ENCODE measurements around the gene ANGPT4.
"Not testable (repeated sequence)": the region's sequence is repeated elsewhere in the genome, so short reads cannot be mapped to it uniquely, and the experiment has no call there.

ANGPT4 gene

DNA sequence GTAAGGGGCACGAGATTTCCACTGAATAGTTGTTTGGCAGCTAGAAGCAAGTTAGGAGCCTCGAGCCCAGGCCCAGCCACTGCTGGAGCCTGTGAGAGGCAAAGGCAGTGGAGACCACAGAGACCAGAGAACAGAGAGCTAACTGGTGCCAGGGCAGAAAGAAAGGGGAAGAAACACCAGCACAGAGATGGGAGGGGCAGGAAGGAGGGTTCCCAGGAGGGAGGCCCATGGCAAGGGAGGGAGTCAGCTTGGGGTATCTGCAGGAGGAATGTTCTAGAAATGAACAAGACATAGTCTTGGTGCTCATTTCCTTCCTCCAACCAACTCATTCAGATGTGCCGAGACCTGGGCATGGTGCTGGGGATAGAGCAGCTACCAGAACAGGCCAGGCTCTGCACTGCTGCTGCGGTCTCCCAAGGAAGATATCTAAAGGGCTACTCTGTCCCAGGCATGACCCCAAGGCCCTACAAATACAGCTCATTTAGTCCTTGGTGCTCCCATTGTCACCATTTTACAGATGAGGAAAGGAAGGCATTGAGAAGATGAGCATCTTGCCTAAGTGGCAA, 10.7 kb downstream of the ANGPT4 start:
- DNase-seq, result peak; percentile 81

DNA sequence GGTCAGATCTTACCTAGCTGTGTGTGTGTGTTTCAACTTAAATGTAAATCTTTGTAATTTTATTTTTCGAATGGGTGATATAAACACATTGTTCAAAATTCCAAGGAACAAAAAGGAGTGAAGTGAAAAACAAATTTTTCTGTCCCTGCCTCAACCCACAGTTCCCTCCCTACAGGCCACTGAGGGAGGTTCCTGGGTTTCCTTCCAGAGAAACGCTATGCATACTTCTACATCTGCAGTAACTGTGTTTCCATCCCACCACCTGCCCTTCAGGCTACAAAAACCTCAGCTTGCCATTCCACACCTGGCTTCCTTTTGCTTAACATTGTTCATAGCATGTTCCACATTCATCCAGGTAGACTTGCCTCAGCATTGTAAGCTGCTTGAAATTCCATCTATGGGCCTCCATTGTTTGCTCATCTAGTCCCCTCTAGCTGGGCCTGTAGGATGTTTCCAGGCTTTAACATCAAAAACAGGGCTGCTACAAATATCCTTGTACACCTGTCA, 12.0 kb downstream of the ANGPT4 start:
- no peak for DNase-seq

DNA sequence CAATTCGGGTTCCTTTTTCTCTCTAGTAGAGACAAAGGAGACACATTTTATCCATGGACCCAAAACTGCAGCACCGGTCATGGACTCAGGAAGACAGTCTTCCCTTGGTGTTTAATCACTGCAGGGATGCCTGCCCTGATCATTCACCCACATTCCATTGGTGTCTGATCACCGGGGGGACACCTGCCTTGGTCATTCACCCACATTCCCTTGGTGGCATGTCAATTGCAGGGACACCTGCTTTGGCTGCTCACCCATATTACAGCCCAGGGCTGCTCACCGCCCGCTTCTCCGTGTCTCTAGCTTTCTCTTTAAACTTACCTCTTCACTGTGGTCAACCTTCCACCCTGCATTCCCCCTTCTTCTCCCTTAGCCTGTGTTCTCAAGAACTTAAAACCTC, 18.7 kb downstream of the ANGPT4 start:
- DNase-seq, result not testable (repeated sequence)

DNA sequence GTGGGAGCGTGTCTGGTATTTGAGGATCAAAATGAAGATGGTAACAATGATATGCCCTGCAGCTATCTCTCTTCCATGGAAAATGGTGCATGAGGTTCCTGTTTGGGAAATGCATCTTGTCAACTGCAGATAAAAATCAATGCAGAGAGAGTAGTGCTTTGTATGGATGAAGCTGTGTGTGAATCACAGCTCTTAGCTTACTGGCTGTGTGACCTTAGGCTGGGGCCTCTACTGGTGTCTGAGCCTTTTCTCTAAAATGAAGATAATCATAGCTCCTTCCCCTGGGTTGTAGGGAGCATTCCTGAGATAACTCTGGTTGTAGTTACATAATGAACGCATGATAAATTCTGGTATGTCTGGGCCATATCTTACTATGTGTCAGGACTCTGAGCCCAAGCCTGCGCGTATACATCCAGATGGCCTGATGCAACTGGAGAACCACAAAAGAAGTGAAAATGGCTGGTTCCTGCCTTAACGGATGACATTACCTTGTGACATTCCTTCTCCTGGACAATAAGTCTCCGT, 19.6 kb downstream of the ANGPT4 start:
- DNase-seq, result no peak

DNA sequence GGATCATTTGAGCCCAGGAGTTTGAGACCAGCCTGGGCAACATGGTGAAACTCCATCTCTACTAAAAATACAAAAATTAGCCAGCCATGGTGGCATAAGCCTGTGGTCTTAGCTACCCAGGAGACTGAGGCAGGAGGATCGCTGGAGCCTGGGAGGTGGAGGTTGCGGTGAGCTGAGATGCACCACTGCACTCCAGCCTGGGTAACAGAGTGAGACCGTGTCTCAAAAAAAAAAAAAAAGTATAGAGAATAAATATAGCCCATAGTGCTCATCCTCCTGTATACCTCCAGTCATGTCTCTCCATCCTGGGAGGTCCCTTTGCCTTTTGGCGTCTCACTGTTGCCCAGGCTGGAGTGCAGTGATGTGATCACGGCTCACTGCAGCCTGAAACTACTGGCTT, 23.8 kb downstream of the ANGPT4 start:
- not testable (repeated sequence) for DNase-seq

DNA sequence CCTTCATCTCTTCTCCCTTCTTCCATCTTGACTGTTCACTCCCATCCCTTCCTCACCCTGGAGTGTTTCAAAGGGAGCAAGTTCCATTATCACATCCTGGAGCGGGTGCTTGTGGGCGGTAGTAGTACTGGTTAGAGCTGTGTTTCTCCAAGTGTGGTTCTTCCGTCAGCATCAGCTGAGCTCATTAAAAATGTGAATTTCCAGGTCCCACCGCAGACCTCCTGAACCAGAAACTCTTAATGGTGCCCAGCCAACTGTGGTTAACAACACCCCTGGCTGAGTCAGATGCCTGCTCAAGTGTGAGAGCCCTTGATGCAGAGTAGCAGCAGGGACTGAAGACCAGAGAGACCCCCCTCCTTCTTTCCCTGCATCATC, 24.4 kb downstream of the ANGPT4 start:
- no peak for DNase-seq

DNA sequence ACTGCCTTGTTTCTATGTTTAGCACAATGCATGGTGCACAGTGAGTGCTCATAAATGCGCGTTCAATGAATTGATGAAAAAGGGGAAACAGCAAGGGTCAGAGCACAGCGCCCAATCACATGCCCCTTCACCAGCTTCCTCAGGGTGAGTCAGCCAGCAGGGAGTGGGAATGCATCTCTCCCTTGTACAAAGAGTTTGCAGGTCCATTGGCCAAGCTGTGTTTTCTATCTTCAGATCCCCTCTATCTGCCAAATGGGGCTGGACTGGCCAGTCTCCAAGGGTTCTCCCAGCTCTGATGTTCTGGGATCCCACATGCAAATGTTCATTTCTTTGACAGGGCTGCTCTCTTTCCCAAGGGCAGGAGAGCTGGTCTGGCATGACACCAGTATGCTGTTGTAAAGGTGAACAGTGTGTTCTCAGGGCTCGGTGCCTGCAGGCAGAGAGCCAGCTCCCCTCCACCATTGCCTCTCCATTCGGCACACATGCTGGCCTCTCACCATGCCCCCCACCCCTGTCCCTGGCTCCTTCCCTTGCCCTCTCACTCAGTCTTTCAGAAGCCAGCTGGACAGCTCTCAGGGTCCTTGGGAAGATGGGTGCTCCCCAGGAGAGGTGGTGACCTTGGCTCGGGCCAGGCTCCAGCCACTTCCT, 25.0 kb downstream of the ANGPT4 start:
- DNase-seq, result peak; percentile 6

DNA sequence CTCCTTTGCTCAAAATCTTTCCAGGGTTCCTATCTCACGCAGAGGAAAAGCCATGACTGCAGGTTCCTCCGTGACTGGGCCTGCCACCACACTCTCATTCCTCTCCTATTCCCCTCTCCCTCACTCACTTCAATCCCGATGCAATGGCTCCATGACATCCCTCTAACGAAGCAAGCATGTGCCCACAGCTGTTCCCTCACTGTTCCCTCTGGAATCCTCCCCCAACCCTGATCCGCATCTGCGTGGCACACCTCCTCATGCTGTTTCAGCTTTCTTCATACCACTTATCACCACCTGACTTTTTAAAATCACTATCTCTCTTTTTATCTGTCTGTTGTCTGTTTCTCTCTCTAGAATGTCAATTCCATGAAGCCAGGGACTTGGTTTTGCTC, 25.5 kb downstream of the ANGPT4 start:
- no peak for DNase-seq

DNA sequence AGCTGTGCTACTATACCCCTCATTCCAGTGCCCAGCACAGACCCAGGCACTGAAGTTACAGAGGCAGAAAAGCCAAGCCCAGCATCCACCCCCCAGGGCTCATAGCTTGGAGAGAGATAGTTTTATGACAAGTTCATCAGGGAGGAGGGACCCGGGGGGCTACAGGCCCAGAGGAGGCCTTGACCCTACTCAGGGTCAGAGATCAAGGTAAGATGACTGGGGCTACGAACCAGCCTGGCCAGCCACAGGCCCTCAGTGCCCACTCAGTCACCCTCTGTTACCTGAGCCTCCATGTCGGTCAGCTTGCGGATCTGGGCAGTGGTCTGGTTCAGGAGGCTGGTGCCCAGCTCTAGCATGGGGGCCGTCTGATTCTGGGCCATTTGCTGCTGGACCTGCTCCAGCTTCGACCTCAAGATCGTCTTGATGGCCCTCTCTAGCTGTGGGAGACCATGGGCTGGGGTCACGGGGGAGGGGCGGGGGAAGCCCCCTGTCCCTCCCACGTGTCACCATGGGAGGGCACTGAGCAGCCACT, 26.1 kb downstream of the ANGPT4 start:
- DNase-seq, result no peak

DNA sequence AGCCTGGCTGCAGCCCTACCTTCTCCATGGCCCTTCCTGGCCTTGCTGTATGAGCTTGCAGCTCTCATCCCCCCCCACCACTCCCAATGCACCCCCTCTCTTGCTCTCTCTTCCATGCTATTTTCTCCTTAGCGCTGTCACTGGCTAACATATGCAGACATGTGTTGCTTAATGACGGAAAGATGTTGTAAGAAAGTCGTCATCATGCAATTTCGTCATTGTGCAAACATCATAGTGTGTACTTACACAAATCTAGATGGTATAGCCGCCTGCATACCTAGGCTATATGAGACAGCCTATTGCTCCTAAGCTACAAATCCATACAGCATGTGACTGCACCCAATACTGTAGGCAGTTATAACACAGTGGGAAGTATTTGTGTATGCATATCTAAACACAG, 27.0 kb downstream of the ANGPT4 start:
- DNase-seq, result no peak

DNA sequence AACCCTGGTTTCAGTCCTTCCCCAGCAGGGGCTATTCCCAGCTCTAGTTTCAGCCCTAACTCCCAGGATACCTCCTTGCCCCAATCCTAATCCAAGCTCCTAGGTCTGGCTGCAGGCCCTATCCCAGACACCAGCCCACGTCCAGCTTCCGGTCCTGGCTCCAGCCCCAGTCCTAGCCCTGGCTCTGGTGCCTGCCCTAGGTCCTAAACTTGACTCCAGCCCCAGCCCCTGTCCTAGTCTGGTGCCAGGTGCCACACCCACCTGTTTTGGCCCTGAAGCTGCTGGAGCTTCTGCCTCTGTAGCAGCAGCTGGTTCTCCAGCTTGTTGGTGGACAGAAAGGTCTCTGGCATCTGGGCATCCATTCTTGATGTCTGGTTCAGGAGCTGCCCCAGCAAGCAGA, 28.1 kb downstream of the ANGPT4 start:
- no peak for DNase-seq

DNA sequence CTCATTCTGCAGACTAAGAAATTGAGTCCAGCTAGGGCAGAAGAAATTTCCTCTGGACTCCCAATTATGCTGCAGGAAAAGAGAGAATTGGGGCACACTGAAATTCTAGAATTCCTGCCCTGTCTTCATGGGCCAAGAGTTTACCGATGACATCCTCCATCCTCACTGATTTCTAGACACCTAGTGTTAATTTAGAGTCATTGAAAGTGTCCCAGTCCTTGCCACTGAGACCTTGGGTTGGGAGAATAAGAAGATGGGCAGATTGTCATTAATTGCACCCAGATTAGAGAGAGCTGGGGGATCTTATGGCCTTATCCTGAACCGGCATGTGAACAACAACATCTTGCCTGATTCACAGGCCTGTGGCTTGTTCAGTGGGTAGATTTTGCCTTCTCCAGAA, 29.0 kb downstream of the ANGPT4 start:
- no peak for DNase-seq

DNA sequence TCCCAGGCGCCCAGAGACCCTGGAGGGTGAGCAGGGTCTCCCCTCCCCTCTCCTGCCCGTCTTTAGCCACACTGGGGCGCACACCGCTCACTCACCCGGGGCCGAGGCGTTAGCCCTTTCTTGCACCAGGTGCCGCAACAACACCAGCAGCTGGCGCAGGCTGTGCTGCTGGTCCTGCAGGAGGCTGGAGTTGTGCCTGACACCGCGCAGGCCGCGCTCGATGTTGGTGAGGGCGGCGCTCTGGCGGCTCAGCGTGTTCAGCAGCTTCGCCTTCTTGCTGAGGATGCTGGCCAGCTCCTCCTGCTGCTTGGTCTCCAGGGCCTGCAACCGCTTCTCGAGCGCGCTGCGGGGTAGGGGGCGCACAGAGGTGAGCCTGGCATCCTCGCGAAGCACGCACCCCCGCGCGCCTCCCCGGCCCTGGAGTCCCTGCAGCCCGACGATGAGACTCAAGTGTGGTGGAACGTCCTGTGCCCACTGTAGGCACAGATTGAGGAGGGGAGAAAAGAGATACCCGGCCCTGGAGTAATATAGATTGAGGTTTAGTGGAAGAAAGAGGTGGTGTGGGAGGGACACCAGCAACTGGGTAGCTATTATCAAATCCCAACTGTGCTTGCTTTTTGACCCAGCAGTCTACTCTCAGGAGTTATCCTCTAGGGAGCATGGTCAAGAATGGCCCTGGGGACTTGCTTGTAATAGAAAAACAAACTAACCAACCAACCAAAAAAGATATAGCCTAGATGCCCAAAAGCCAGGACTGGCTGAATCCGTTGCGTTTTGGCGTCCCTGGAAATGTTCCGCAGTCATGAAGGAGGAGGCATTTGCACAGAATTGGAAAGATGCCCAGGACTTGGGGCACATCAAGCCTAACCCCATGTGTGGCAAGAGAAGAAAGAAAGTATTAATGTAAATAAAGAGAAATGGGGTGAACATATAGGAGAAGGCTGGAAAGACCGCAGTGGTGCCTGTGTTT, 30.9 kb downstream of the ANGPT4 start:
- DNase-seq, result no peak

DNA sequence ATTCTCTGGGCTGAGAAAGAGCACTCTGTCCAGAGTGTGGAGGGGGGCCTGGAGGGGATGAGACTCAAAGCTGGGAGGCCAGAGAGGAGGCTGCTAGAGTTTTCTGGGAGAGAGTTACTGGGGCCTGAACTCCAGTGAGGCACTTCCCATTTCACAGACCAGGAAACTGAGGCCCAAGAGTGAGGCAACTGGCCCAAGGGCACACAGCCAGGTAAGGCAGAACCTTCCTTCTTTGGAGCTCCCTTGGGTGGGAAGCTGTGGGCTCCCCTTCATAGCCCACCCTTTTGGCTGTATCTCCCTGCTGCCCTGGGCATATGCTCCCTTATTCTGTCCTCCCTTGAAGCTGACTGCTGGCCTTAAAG, 34.4 kb downstream of the ANGPT4 start:
- no peak for DNase-seq

DNA sequence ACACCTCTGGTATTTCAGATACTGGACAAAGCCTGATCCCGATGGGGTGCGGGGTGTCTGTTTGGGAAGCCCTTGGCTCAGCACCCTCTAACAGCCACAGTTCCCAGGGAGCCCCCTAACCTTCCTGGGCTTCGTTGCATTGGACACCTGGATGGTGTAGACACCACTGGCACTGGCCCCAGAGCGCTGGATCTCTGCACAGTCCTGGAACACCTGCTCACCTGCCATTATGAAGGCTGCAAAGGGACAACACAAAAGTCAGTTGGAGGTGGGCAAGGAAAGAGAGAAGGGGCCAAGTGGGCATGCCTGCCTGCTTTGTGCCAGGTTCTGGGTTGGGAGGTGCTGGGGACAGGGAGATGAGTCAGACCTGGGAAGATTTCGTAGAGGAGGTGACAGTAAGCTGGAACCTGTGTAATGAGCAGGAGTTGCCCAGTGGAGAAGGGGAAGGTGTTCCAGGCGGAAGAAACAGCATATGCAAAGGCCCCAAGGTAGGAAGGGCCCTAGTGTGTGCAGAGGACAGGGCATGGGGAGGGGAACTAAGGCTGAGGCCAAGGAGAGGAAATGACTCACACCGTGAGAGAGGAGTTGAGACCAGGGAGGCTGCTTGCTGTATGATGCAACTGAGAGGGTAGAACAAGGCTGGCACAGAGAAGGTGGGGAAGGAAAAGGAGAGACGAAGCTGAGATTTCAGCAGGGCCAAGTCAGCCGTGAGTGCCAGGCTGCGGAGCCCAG, 34.9 kb downstream of the ANGPT4 start:
- DNase-seq, result peak; percentile 31

DNA sequence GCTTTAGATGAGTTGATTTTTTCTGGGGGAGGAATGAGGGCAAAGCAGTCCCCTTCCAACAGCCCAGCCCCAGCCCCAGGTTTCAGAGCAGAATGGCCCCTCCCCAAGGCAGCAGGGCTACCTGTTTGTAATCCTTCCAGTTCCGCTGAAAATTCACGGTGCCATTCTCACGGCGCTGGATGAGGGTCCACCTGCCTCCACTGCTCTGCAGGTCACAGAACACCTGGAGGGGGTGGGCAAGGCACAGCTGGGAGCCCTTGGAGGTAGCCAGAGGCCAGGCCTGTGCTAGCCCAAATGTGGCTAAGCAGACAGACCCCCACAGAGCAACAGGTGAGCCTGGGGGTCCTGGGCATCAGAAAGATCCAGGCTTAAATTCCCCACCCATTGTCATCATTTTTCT, 36.5 kb downstream of the ANGPT4 start:
- no peak for DNase-seq

DNA sequence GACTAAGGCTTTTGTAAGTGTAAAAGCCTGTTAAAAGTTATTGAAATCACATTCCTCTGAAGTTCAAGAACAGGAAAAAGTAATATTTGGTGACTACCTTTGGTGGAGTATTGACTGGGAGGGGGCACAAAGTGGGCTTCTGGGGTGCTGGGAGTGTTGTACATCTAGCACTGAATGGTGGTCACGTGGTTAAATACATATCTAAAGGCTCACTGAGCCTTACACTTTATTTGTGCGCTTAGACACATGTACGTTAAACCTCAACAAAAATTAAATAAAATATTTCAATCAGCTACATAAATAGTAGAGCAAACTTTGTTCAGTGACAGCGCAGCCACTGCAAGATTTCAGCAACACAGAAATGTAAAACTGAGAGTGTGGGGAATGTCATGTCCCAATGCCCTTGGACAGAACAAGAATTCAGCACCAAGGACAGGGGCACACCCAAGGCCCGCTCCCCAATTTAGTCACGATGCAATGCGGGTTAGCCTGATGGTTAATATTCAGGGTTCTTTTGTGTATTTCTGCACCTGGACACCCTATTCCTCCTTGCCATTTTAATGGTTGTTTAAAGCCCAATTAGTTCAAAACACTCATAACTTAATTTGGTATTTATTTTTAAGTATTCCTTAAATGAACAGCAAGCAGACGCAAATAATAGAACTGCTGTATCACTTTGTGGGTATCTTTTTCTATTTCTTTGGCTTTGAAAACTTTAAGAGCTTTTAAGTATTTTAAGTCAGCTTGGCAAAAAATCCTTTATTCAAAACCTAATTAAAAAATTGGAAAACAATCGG, 37.4 kb downstream of the ANGPT4 start:
- no peak for DNase-seq

DNA sequence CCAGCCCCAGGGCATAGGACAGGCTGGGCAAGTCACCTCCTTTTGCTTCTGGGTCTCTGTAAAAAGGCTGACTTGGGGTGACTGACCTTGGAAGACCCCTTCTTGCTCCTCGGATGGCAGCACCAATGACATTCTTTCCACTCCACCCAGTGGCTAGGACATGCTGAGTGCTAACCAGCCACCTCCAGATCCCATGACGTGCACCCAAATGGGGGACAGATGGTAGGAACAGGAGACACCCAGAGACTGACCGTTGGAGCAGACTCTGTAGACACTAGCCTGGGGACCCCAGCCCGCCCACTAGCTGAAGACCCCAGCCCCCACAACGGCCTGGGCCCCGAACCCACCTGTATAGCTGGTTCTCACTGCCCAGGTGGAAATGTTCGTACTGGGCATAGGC, 38.3 kb downstream of the ANGPT4 start:
- DNase-seq, result no peak

DNA sequence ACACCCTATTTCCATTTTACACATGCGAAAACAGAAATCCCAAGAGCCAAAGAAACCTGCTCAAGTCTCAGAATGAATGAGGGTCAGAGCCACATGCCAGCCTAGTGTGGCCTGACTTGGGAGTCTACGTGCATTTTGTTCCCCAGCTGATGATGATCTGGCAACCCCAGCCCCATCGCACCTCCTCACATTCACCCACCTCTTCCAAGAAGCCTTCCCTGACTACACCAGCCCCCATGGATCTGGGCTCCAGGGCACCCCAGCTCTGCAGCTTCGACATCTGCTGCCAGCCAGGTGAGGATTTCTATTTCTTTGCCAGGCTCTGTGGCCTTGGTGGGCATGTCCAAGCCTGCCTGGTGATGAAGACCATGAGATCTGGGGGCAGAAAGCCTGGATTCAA, 41.0 kb downstream of the ANGPT4 start:
- DNase-seq, result no peak

DNA sequence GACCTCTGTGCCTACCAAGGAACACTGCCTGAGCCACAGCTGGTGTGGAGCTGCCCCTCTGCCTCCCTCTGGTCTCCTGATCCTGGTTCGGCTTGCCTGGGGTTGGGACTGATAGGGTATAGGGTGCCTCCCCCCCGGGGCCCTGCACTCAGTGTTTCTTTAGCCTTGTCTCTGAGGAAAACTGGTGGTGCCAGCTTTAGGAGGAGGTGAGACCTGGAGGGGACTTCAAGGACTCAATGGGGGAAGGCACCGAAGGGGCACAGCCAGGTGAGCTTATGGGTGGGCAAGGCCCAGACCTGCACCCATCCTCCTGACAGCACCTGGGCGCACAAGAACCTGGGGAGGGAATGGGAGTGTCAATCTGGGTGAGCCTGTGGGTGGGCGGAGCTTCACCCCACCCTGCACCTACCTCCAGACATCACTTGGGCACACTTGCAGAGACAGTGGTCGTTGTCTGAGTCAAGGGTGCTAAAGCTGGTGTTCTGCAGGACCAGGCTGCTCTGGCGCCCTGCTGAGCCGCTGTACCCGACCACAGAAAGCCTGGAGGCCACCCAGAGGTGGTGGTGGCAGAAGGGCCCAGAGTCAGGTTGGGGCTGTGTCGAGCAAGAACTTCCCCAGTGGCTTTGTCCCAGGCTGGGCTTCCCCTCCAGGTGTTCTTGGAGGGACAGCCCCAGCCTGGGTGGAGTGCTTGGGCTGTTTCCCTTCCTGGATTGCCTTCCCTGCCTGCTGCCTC, 42.1 kb downstream of the ANGPT4 start:
- DNase-seq, result no peak

DNA sequence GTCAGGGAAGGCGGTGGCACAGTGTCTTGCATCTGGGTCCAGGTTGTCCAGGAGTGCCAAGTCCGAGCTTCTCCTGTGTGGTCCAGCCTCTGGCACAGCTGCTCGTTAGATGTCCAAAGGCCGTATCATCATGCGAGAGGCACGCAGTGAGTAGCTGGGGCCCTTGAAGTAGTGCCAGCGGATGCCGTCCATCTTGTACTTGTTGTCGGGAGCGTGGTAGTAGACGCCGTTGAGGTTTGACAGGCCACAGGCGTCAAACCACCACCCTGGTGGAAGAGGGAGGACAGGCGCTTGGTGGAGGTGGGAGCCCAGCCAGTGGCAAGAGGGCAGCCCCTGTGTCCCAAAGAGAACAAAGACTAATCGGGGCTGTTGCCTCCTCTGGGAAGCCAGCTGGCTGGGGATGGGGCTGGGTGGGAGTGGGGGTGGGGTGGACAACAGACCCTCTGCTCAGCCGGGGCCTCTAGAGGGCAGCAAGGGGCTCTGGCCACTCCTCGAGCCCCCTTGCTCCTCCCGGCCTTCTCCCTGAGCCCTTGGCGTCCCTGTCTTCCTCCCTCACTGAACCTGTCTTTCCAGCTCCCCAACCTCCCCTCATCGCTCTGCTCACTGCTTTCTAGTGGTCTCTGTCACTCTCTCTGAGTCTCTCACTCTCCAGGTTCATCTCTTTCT, 43.1 kb downstream of the ANGPT4 start:
- no peak for DNase-seq

All from GDM1 (cell line).